IgD-negative memory B cell (primary cell): ENCODE results near the gene MAP3K2. TPM values are rescaled to one million over a fixed set of nuclear protein-coding genes. Genes with fewer than 3 reads are reported as not detected.
A peak's percentile ranks its signal among the peaks of the same experiment; 100 is the strongest.
"Not testable (repeated sequence)": the region's sequence is repeated elsewhere in the genome, so short reads cannot be mapped to it uniquely, and the experiment has no call there.

Source experiments
- H3K27ac Mint-ChIP-seq, 3 donors: one replicate each; pipeline ENCODE4 v1.8.0; 2020 to 2022; ENCODE audit warnings: mild to moderate bottlenecking in 3 of 3, mixed read lengths in 3 of 3, moderate library complexity in 1 of 3
- H3K27me3 Mint-ChIP-seq: one replicate; pipeline ENCODE4 v1.8.0; 2021; ENCODE audit warnings: mixed read lengths
- H3K36me3 Mint-ChIP-seq: one replicate; pipeline ENCODE4 v1.8.0; 2020; ENCODE audit warnings: mild to moderate bottlenecking, mixed read lengths
- H3K4me1 Mint-ChIP-seq, 3 donors: one replicate each; pipeline ENCODE4 v1.8.0; 2020 to 2022; ENCODE audit warnings: mixed read lengths in 3 of 3, mild to moderate bottlenecking in 1 of 3
- H3K4me3 Mint-ChIP-seq, 4 donors: one replicate each; pipeline ENCODE4 v1.8.0; 2020 to 2022; ENCODE audit warnings: mild to moderate bottlenecking in 4 of 4, mixed read lengths in 4 of 4, moderate library complexity in 3 of 4
- H3K9me3 Mint-ChIP-seq, 3 donors: one replicate each; pipeline ENCODE4 v1.8.0; 2020 to 2021; ENCODE audit warnings: mixed read lengths in 3 of 3, mild to moderate bottlenecking in 1 of 3
- polyA plus RNA-seq: library from polyadenylated mRNA; unstranded; fragments of 300-500 nt; fragmentation: Illumina TruSeq; gene quantifications from one replicate; pipeline ENCODE4 v1.2.3, GENCODE V29; 2021

MAP3K2 gene
- polyA plus RNA-seq, 1 donor from 2014 or later, result 66.8 TPM

- Mint-ChIP-seq H3K27me3 (peaks cover 1% of the 10 kb centered on the region), H3K4me1 (peaks cover 33 to 37% (median 35%) of the 10 kb centered on the region in 3 donors), H3K27ac (peak overlapping the region in 2 of 3 donors; percentile 52 to 55), H3K9me3 (peaks cover 0 to 7% (median 3%) of the 10 kb centered on the region in 3 donors), H3K36me3 (no peaks in the 10 kb centered on the region), H3K4me3 (peak overlapping the region; percentile 76 to 89 (median 84))
Measured at GRCh38 chr2:127415593-127416505, 28.1 kb upstream of the MAP3K2 start.

DNA sequence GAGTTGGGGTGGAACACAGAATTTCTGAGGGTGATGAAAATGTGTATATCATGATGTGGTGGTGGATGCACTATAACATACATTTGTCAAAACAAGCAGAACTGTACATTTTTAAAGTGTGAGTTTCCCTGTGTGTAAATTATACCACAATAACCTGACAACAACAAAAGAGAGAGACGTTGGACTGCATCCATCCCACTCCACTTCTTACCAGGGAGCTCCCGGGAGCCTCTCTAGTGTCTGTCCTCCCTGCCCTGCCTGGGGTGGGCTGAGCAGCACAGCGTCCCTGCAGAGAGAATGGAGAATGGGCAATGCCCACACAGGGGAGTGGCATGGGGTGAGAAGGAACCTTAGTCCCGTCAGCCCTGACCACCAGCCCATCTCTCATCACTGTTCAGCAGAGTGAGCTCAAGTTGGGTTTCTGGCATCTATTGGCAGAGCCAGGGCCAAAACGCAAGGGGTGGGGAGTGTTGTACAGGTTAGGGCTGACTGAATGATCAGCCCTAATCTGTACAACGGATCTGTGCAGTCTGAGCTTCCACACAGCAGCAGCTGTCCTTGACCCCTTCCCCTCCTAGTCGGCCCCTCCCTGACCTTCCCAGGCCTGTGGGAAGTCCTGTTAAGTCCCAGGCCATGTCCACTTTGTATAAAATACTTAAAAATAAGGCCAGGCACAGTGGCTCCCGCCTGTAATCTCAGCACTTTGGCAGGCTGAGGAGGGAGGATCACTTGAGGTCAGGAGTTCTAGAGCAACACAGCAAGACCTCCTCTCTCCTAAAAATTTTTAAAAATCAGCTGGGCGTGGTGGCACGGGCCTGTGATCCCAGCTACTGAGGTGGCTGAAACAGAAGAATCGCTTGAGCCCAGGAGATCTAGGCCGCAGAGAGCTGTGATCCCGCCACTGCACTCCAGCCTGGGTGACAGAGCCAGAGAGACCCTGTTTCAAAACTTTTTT is 27.1 kb upstream of the MAP3K2 start:
- no peak overlapping the region for H3K27ac Mint-ChIP-seq
- H3K4me3 Mint-ChIP-seq, result peak overlapping the region in 2 of 4 donors; percentile 22 to 70
- peaks cover 0 to 7% (median 3%) of the 10 kb centered on the region in 3 donors for H3K9me3 Mint-ChIP-seq
- H3K4me1 Mint-ChIP-seq, result peaks cover 39 to 43% (median 39%) of the 10 kb centered on the region in 3 donors
- H3K27me3 Mint-ChIP-seq, result no peaks in the 10 kb centered on the region
- H3K36me3 Mint-ChIP-seq, result no peaks in the 10 kb centered on the region

DNA sequence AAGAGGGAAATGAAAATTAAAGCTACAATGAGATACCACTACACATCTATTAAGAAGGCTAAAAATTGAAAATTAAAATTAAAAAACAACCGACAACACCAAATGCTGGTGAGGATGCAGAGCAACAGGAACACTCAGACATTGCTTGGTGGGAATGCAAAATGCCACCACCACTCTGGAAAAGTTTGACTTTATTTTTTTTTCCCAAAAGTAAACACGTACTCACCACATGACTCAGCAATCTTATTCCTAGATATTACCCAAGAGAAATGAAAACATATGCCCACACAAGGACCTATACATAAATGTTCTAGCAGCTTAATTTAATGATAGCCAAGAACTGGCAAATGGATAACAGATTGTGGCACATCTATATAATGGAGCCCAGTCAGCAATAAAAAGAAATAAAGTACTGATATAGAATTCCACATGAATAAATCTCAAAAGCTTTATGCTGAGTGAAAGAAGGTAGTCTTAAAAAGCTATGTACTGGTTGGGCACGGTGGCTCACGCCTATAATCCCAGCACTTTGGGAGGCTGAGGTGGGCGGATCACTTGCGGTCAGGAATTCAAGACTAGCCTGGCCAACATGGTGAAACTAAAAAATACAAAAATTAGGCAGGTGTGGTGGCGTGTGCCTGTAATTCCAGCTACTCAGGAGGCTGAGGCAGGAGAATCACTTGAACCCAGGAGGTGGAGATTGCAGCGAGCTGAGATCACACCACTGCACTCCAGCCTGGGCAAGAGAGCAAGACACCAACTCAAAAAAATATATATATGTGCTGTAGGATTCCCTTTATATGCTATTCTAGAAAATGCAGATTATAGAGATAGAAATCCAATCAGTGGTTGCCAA is 26.2 kb upstream of the MAP3K2 start:
- Mint-ChIP-seq H3K27ac (no peak overlapping the region), H3K9me3 (peaks cover 0 to 7% (median 3%) of the 10 kb centered on the region in 3 donors), H3K4me3 (peak overlapping the region in 3 of 4 donors; percentile 16 to 70 (median 22)), H3K36me3 (no peaks in the 10 kb centered on the region), H3K27me3 (no peaks in the 10 kb centered on the region), H3K4me1 (peaks cover 40 to 44% (median 40%) of the 10 kb centered on the region in 3 donors)

GRCh38 chr2:127413200-127413599 is 25.4 kb upstream of the MAP3K2 start:
- peak overlapping the region in 3 of 4 donors; percentile 4 to 22 (median 6) for H3K4me3 Mint-ChIP-seq
- no peaks in the 10 kb centered on the region for H3K27me3 Mint-ChIP-seq
- peaks cover 0 to 7% (median 3%) of the 10 kb centered on the region in 3 donors for H3K9me3 Mint-ChIP-seq
- no peak overlapping the region for H3K27ac Mint-ChIP-seq
- peaks cover 40 to 44% (median 40%) of the 10 kb centered on the region in 3 donors for H3K4me1 Mint-ChIP-seq
- no peaks in the 10 kb centered on the region for H3K36me3 Mint-ChIP-seq

GRCh38 chr2:127411653-127412369 is 24.0 kb upstream of the MAP3K2 start:
- H3K36me3 Mint-ChIP-seq, result no peaks in the 10 kb centered on the region
- no peaks in the 10 kb centered on the region for H3K27me3 Mint-ChIP-seq
- H3K4me3 Mint-ChIP-seq, result peak overlapping the region; percentile 42 to 86 (median 80)
- peaks cover 0 to 7% (median 3%) of the 10 kb centered on the region in 3 donors for H3K9me3 Mint-ChIP-seq
- H3K4me1 Mint-ChIP-seq, result peaks cover 39 to 43% (median 40%) of the 10 kb centered on the region in 3 donors
- peak overlapping the region in 2 of 3 donors; percentile 5 to 26 for H3K27ac Mint-ChIP-seq

- Mint-ChIP-seq H3K27ac (peak overlapping the region in 2 of 3 donors; percentile 26 to 85), H3K27me3 (no peaks in the 10 kb centered on the region), H3K4me1 (peaks cover 32 to 41% (median 40%) of the 10 kb centered on the region in 3 donors), H3K9me3 (peaks cover 0 to 7% (median 3%) of the 10 kb centered on the region in 3 donors), H3K4me3 (peak overlapping the region; percentile 42 to 86 (median 80)), H3K36me3 (no peaks in the 10 kb centered on the region)
Measured at GRCh38 chr2:127410871-127411652, 23.3 kb upstream of the MAP3K2 start.

DNA sequence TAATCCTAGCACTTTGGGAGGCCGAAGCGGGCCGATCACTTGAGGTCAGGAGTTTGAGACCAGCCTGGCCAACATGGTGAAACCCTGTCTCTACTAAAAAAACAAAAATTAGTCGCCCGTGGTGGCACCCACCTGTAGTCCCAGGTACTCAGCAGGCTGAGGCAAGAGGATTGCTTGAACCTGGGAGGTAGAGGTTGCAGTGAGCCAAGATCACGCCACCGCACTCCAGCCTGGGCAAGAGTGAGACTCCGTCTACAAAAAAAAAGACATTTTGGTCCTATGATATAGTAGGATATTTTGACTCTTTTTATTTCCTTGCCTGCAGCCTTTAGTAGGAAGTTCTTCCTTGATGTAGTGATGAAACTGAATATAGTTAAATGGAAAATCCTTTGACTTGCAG is 21.9 kb upstream of the MAP3K2 start:
- H3K27ac Mint-ChIP-seq, H3K36me3 Mint-ChIP-seq, H3K27me3 Mint-ChIP-seq, H3K9me3 Mint-ChIP-seq: not testable (repeated sequence)
- peaks cover 32 to 44% (median 42%) of the 10 kb centered on the region in 3 donors for H3K4me1 Mint-ChIP-seq
- peak overlapping the region in 3 of 4 donors; percentile 48 to 65 (median 49) for H3K4me3 Mint-ChIP-seq

DNA sequence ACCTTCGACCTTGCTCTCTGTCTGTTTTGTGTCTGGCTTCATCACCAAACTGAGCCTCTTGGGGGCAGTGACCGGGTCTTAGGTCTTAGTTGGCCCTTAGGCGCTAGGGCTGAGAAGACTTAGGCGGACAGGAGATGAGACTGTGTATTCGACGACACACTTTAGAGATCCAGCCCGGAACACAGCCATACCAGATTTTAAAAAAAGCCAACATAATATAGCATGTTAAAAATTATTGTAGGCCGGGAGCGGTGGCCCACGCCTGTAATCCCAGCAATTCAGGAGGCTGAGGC is 21.0 kb upstream of the MAP3K2 start:
- peaks cover 37 to 46% (median 43%) of the 10 kb centered on the region in 3 donors for H3K4me1 Mint-ChIP-seq
- H3K27me3 Mint-ChIP-seq, result no peaks in the 10 kb centered on the region
- peak overlapping the region in 2 of 3 donors; percentile 39 to 93 for H3K27ac Mint-ChIP-seq
- H3K4me3 Mint-ChIP-seq, result peak overlapping the region; percentile 17 to 70 (median 50)
- no peaks in the 10 kb centered on the region for H3K36me3 Mint-ChIP-seq
- H3K9me3 Mint-ChIP-seq, result peaks cover 0 to 7% (median 3%) of the 10 kb centered on the region in 3 donors

DNA sequence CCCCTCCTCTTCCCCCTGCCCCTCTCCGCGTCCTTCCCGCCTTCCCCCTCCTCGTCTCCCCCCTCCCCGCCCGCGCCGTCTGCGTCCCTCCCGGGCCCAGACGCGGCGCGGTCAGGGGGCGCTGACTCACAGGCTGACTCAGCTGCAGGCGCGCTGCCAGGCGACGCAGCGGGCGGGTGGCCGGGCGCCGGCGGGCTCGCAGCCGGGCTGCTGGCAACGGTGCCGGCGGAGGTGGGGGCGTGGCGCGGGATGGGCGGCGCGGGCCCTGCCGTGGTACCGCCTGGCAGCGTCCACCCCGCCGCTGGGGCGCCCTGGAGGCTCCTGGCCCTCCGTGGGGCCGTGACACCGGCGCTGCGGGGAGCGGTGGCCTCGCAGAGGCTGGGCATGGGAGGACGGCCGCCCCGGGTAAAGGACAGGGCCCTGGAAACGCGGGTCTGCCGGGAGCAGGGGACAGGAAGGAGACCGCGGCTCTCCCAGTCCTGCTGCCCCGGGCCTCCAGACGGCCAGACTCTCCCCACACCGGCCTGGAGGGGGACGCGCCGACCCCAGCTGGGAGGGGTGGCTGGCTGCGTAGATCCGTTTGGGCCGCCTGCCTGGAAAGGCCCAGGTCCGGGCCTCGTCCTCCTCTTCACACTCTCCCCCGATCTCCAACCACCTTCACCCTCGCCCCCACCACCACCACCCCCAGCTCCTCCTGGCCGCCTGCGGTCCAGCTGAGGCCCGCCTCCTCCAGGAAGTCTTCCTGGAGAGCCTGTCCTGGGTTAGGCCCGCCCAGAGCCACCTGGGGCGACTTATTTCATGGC is 20.4 kb upstream of the MAP3K2 start:
- Mint-ChIP-seq H3K4me3 (peak overlapping the region; percentile 63 to 91 (median 72)), H3K36me3 (no peaks in the 10 kb centered on the region), H3K9me3 (peaks cover 0 to 4% (median 3%) of the 10 kb centered on the region in 3 donors), H3K4me1 (peaks cover 35 to 43% (median 37%) of the 10 kb centered on the region in 3 donors), H3K27ac (peak overlapping the region in 1 of 3 donors; percentile 93), H3K27me3 (no peaks in the 10 kb centered on the region)

DNA sequence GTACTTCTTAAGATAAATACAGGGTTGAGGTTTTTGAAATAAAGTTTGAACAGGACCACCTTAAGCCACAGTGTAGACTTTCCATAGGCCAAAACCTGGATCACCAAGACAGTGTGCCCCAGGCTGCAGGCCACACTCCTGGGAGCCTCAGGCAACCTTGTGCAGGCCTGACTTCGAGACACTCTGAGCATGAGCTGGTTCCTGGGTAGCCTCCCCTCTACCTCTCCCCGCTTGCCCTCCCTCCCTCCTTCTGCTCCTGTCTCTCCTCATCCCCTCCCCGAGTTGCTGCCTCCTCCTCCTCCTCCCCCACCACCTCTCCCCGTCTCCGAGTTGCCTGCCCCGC is 19.9 kb upstream of the MAP3K2 start:
- H3K4me3 Mint-ChIP-seq, result peak overlapping the region; percentile 63 to 91 (median 72)
- no peaks in the 10 kb centered on the region for H3K9me3 Mint-ChIP-seq
- H3K27ac Mint-ChIP-seq, result peak overlapping the region in 1 of 3 donors; percentile 64
- H3K36me3 Mint-ChIP-seq, result no peaks in the 10 kb centered on the region
- peaks cover 35 to 41% (median 35%) of the 10 kb centered on the region in 3 donors for H3K4me1 Mint-ChIP-seq
- no peaks in the 10 kb centered on the region for H3K27me3 Mint-ChIP-seq

- Mint-ChIP-seq H3K36me3 (no peaks in the 10 kb centered on the region), H3K27ac (peak overlapping the region in 1 of 3 donors; percentile 64), H3K27me3 (no peaks in the 10 kb centered on the region), H3K4me1 (peaks cover 32 to 36% (median 34%) of the 10 kb centered on the region in 3 donors), H3K9me3 (no peaks in the 10 kb centered on the region), H3K4me3 (peak overlapping the region in 3 of 4 donors; percentile 63 to 76 (median 68))
Measured at GRCh38 chr2:127407091-127407490, 19.3 kb upstream of the MAP3K2 start.

GRCh38 chr2:127406454-127406853 is 18.7 kb upstream of the MAP3K2 start:
- no peaks in the 10 kb centered on the region for H3K27me3 Mint-ChIP-seq
- H3K27ac Mint-ChIP-seq, result peak overlapping the region in 1 of 3 donors; percentile 2
- H3K4me3 Mint-ChIP-seq, result peak overlapping the region in 1 of 4 donors; percentile 17

More at GRCh38 chr2:127406454-127406853, 18.7 kb upstream of the MAP3K2 start:
- Mint-ChIP-seq H3K4me1 (peaks cover 26 to 32% (median 30%) of the 10 kb centered on the region in 3 donors), H3K36me3 (no peaks in the 10 kb centered on the region), H3K9me3 (no peaks in the 10 kb centered on the region)
